ENCODE results near the gene CAMSAP3. TPM values are rescaled to one million over a fixed set of nuclear protein-coding genes. Genes with fewer than 3 reads are reported as not detected.
A peak's percentile ranks its signal among the peaks of the same experiment; 100 is the strongest.

Gene CAMSAP3
- total and polyA plus RNA-seq, 11 donors, result 0.04 to 3.7 (median 0.72) TPM

DNA sequence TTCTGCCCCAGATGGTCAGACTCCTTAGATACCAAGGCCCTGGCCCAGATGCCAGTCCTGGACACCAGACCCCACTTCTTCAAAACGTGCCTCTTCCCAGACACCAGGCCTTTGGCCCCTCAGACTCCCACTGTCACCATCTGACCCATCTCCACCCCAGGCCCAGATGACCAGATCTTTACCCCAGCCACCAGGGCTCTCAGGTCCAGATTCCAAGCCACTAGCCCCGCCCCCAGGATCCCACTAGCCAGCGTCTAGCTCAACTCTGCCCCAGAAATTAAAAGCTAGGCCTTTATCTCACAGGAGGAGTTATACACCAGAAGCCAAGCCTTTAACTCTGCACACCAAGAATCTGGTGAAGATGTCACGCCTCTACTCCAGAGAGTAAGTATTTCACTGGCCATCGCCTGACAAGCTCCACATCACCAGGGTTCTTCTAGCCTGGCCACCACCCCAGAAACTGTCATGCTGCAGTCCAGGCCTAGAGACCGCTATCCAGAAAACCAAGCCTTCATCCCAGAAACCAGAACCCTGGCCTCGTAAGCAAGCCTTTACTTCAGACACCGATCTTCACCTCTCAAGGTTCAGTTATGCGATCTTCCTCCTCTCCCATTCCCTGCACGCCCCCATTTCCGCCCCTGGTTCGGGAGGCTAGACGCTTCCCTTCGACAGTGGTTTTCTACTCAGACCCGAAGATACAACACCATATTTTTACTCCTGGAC is 33.1 kb downstream of the CAMSAP3 start:
- peaks cover 0 to 42% (median 19%) of the 10 kb centered on the region in 9 donors for H3K36me3 ChIP-seq
- DNase-seq, result no peak
- no peaks in the 10 kb centered on the region for H3K27me3 ChIP-seq
- no peak for ATAC-seq
- TF ChIP-seq, protein P1, sequence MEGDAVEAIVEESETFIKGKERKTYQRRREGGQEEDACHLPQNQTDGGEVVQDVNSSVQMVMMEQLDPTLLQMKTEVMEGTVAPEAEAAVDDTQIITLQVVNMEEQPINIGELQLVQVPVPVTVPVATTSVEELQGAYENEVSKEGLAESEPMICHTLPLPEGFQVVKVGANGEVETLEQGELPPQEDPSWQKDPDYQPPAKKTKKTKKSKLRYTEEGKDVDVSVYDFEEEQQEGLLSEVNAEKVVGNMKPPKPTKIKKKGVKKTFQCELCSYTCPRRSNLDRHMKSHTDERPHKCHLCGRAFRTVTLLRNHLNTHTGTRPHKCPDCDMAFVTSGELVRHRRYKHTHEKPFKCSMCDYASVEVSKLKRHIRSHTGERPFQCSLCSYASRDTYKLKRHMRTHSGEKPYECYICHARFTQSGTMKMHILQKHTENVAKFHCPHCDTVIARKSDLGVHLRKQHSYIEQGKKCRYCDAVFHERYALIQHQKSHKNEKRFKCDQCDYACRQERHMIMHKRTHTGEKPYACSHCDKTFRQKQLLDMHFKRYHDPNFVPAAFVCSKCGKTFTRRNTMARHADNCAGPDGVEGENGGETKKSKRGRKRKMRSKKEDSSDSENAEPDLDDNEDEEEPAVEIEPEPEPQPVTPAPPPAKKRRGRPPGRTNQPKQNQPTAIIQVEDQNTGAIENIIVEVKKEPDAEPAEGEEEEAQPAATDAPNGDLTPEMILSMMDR (IDR thresholded peaks at IDR 0.05), result no peak
- TF ChIP-seq POLR2A (IDR thresholded peaks at IDR 0.05), result no peak
- peak overlapping the region in 11 of 12 donors; percentile 48 to 87 (median 78) for H3K27ac ChIP-seq
- intact Hi-C loops (cut with DNase I), result loop anchor here in 1 of 10 donors (5.0 kb wide), 1 partner anchor 561 kb away; the partner anchor contains the start of gene ZNF557
- WGBS, 4 donors, result 3 to 5% (median 4%) methylated on average over 15 of the region's 15 CpGs
- H3K4me3 ChIP-seq, result peak overlapping the region; percentile 62 to 100 (median 92)
- peaks cover 3 to 36% (median 25%) of the 10 kb centered on the region in 12 donors for H3K4me1 ChIP-seq
- no peaks in the 10 kb centered on the region for H3K9me3 ChIP-seq

- no peaks in the 10 kb centered on the region for H3K9me3 ChIP-seq
- peak within 1 kb of the TSS; percentile 62 to 100 (median 92) for H3K4me3 ChIP-seq
- WGBS, 4 donors, result 0 to 1% (median 0%) methylated on average over 37 to 40 of the region's 40 CpGs
- peak within 1 kb of the TSS in 11 of 12 donors; percentile 53 to 87 (median 78) for H3K27ac ChIP-seq
- H3K36me3 ChIP-seq, result peaks cover 0 to 36% (median 18%) of the 10 kb centered on the region in 9 donors
- peaks cover 3 to 36% (median 25%) of the 10 kb centered on the region in 12 donors for H3K4me1 ChIP-seq
- intact Hi-C loops (cut with DNase I), result loop anchor here in 1 of 10 donors (5.0 kb wide), 1 partner anchor 562 kb away; the partner anchor contains the start of gene ZNF557
- ATAC-seq, result peak; percentile 98 to 99 (median 99)
- TF ChIP-seq, protein P1 (IDR thresholded peaks at IDR 0.05), result no peak
- peak in 1 of 2 donors; percentile 75 for TF ChIP-seq POLR2A (IDR thresholded peaks at IDR 0.05)
- DNase-seq, result peak; percentile 95 to 98 (median 97)
- H3K27me3 ChIP-seq, result no peaks in the 10 kb centered on the region
Measured at GRCh38 chr19:7629347-7630054, 33.8 kb downstream of the CAMSAP3 start, which contains the start of the genes PET100 and XAB2. Gene PET100, plus strand, starts transcription at chr19:7629793. Its CDS starts 41 bp downstream, at chr19:7629834. Gene XAB2, minus strand, starts transcription at chr19:7629545. Its CDS starts 18 bp downstream, at chr19:7629527.

GRCh38 chr19:7631577-7631976 is 35.9 kb downstream of the CAMSAP3 start:
- ATAC-seq, result no peak
- Histone ChIP-seq H3K4me1 (peaks cover 3 to 47% (median 25%) of the 10 kb centered on the region in 12 donors), H3K27ac (no peak overlapping the region), H3K36me3 (peaks cover 0 to 18% (median 4%) of the 10 kb centered on the region in 9 donors), H3K9me3 (no peaks in the 10 kb centered on the region), H3K27me3 (peaks cover 0 to 12% (median 2%) of the 10 kb centered on the region in 9 donors), H3K4me3 (no peak overlapping the region)
- TF ChIP-seq POLR2A (IDR thresholded peaks at IDR 0.05), result no peak
- TF ChIP-seq, protein P1 (IDR thresholded peaks at IDR 0.05), result no peak
- intact Hi-C loops (cut with DNase I), result no loop called here
- 83 to 94% (median 93%) methylated on average over 12 of the region's 12 CpGs for WGBS, 4 donors
- no peak for DNase-seq

Measured in heart left ventricle (tissue), 16 donors.